ENCODE measurements around the gene CENPE. TPM values are rescaled to one million over a fixed set of nuclear protein-coding genes. Genes with fewer than 3 reads are reported as not detected.

Gene CENPE
- total RNA-seq, 2 donors from 2014 or later = 0.87 to 4.5 TPM

GRCh38 chr4:103086551-103086950 is 111.6 kb downstream of the CENPE start:
- H3K4me1 ChIP-seq (replicated peaks) = no peaks in the 10 kb centered on the region
- no peak for DNase-seq (ENCODE audit: low spot score)
- H3K27ac ChIP-seq = no peak overlapping the region
- H3K4me3 ChIP-seq = no peak overlapping the region
- WGBS = 88% methylated on average over 1 of the region's 1 CpG
- no peaks in the 10 kb centered on the region for H3K9me3 ChIP-seq
- H3K27me3 ChIP-seq (replicated peaks; ENCODE audit: insufficient read depth) = no peaks in the 10 kb centered on the region
- no peak for TF ChIP-seq CTCF (IDR thresholded peaks at IDR 0.05)
- no peak for TF ChIP-seq POLR2A (IDR thresholded peaks at IDR 0.05)
- TF ChIP-seq POLR2AphosphoS5 (IDR thresholded peaks at IDR 0.05) = no peak
- intact Hi-C loops (cut with DNase I) = no loop called here
- peaks cover 0 to 17% of the 10 kb centered on the region in 2 donors for H3K36me3 ChIP-seq

- no peak overlapping the region for H3K4me3 ChIP-seq
- no peaks in the 10 kb centered on the region for H3K4me1 ChIP-seq (replicated peaks)
- 92% methylated on average over 2 of the region's 2 CpGs for WGBS
- no peaks in the 10 kb centered on the region for H3K27me3 ChIP-seq (replicated peaks; ENCODE audit: insufficient read depth)
- TF ChIP-seq CTCF (IDR thresholded peaks at IDR 0.05) (no peak), POLR2A (IDR thresholded peaks at IDR 0.05) (no peak), POLR2AphosphoS5 (IDR thresholded peaks at IDR 0.05) (no peak)
- no peak overlapping the region for H3K27ac ChIP-seq
- no peaks in the 10 kb centered on the region for H3K9me3 ChIP-seq
- intact Hi-C loops (cut with DNase I) = no loop called here
- H3K36me3 ChIP-seq = peaks cover 0 to 17% of the 10 kb centered on the region in 2 donors
- DNase-seq (ENCODE audit: low spot score) = no peak
Observed at GRCh38 chr4:103085555-103086196, 112.5 kb downstream of the CENPE start.

- 100% methylated on average over 1 of the region's 1 CpG for WGBS
- DNase-seq (ENCODE audit: low spot score) = no peak
- H3K9me3 ChIP-seq = no peaks in the 10 kb centered on the region
- no peak overlapping the region for H3K27ac ChIP-seq
- no peak overlapping the region for H3K4me3 ChIP-seq
- H3K36me3 ChIP-seq = no peaks in the 10 kb centered on the region
- intact Hi-C loops (cut with DNase I) = loop anchor here (10.0 kb wide), 1 partner anchor 215 kb away; the partner anchor contains the start of gene CISD2
- H3K27me3 ChIP-seq (replicated peaks; ENCODE audit: insufficient read depth) = no peaks in the 10 kb centered on the region
- TF ChIP-seq POLR2AphosphoS5 (IDR thresholded peaks at IDR 0.05) (no peak), POLR2A (IDR thresholded peaks at IDR 0.05) (no peak), CTCF (IDR thresholded peaks at IDR 0.05) (no peak)
- no peaks in the 10 kb centered on the region for H3K4me1 ChIP-seq (replicated peaks)
Observed at GRCh38 chr4:103079621-103080020, 118.5 kb downstream of the CENPE start.

- no peak for DNase-seq (ENCODE audit: low spot score)
- WGBS = 20% methylated on average over 20 of the region's 21 CpGs
- TF ChIP-seq CTCF (IDR thresholded peaks at IDR 0.05) = no peak
- no peak for TF ChIP-seq POLR2AphosphoS5 (IDR thresholded peaks at IDR 0.05)
- no peak for TF ChIP-seq POLR2A (IDR thresholded peaks at IDR 0.05)
- Histone ChIP-seq H3K36me3 (no peaks in the 10 kb centered on the region), H3K27ac (peak within 1 kb of the TSS; percentile 71 to 78), H3K4me1 (replicated peaks) (no peaks in the 10 kb centered on the region), H3K4me3 (peak within 1 kb of the TSS; percentile 52 to 54), H3K27me3 (replicated peaks; ENCODE audit: insufficient read depth) (no peaks in the 10 kb centered on the region), H3K9me3 (no peaks in the 10 kb centered on the region)
- intact Hi-C loops (cut with DNase I) = loop anchor here (10.0 kb wide), 1 partner anchor 212 kb away; the partner anchor contains the start of gene CISD2
Observed at GRCh38 chr4:103076747-103077347, 121.3 kb downstream of the CENPE start, which contains the start of gene SLC9B2. Gene SLC9B2 (minus strand): TSS chr4:103076761. CDS start chr4:103067550, 9,211 bp downstream.

Data from prostate gland (tissue), 2 donors.